GM12801 (cell line): ENCODE data around the gene RAD51B.

Experiments used
- TF ChIP-seq, protein P1 (sequence below): IDR thresholded peaks from one replicate; pipeline ENCODE4 v1.5.1; 2011; ENCODE audit warnings: control low read depth; ENCODE audit not compliant: insufficient read length; ENCODE audit errors: extremely low read depth

Gene RAD51B

DNA sequence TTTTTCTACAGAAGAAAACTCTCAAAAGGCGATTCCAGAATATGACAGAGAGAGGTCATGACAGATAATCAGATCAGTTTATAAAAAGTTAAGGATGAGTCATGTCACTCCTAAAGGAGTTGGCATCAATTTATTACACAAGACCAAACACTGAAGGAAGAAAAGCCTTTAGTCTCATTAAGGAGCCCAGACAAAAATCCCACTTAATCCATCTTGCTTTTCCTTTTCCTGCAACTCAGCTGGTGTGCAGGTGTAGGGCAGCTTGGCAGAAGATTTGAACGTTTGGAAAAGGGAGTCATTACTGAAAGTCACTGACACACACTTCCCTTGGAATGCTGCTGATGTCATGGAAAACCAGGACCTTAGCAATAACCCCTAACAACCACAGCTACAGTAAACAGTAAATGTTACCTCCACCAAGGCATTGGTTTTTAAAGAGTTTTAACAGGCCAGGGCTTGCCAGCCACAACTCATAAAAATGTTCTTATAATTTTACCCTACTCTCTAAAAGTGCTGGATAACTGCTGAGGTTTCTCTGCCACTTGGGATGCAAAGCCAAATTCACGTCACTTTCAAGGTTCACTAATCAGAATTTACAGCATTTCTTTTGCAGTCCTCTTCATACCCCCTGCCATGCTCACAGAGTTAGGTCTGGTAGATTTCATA, 320.6 kb downstream of the RAD51B start:
- TF ChIP-seq, protein P1, sequence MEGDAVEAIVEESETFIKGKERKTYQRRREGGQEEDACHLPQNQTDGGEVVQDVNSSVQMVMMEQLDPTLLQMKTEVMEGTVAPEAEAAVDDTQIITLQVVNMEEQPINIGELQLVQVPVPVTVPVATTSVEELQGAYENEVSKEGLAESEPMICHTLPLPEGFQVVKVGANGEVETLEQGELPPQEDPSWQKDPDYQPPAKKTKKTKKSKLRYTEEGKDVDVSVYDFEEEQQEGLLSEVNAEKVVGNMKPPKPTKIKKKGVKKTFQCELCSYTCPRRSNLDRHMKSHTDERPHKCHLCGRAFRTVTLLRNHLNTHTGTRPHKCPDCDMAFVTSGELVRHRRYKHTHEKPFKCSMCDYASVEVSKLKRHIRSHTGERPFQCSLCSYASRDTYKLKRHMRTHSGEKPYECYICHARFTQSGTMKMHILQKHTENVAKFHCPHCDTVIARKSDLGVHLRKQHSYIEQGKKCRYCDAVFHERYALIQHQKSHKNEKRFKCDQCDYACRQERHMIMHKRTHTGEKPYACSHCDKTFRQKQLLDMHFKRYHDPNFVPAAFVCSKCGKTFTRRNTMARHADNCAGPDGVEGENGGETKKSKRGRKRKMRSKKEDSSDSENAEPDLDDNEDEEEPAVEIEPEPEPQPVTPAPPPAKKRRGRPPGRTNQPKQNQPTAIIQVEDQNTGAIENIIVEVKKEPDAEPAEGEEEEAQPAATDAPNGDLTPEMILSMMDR = no peak

DNA sequence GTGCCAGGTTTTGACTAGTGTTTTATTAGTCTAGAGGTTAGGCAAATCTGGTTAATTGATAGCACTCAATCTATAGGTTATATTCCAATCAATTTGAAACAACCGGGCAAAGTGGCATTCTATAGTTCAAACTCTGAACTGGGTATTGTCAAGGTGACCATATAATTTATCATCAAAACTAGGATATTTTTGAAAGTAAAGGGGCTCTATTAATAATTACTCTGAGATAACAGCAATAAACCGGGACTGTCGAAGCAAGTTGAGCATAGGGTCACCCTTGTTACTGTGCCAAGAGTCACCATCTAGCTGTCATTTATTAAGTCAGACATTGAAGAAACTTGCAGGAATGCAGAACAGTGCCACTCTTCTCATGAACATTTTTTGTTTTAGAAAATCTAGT, 321.2 kb downstream of the RAD51B start:
- TF ChIP-seq, protein P1 = no peak

GRCh38 chr14:68141281-68142088, 321.9 kb downstream of the RAD51B start:
- TF ChIP-seq, protein P1 = no peak

DNA sequence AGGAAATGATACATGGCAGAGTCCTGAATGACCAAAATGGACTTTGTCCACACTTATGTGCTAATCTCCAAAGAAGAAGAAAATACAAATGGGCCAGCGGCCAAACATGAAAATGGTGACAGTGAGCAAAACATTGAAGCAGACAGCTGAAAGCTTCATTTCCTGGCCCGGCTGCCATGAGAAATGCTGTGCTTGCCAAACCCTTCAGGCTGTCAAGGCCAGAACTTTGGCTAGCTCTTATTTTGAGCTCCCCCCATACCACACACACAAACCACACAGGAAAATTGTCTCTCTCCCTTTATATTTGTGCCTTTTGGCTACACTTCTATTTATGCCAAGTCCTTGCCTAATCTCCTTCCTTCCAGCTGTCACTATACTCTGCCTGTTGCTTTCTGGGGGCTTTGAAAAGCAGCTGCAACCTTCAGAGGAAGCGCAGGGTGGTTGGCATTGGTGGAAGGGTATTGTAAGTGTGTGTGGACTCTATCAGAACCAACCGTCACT, 323.8 kb downstream of the RAD51B start:
- TF ChIP-seq, protein P1 = no peak

GRCh38 chr14:68144051-68144681, 324.6 kb downstream of the RAD51B start:
- TF ChIP-seq, protein P1 = no peak

DNA sequence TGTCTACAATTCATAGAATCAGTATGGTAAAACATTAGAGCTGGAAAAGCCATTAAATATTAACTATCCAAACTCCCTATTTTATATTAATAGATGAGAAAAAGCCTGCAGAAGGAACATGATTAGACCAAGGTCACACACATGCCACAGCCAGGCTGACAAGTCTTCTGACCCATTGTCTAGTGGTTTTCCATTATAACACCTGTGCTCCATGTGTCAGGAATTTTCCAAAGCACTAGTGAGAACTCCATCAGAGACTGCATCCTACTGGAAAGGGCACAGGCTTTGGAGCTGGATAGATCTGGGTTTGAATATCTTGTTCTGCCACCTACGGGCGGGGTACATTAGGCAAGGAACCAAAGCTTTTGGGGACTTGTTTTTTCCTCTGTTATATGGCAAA, 325.5 kb downstream of the RAD51B start:
- TF ChIP-seq, protein P1 = no peak

DNA sequence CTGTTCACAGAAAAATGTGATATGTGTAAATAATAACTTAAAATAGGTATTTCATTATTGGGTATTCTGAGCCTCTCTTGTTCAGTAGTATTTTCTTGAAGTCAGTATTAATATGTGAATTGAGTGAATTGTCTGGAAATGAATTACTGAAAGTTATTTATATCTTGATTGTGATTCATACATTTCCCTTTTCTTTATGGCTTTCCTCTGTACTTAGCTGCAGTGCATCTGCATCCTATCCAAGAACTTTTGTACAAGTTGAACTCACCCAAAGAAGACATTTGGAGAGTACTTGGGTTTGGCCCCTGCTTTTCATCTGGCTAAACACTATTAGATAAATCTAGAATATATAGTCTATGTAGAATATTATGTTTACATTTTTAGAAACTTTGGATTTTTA, 326.0 kb downstream of the RAD51B start:
- TF ChIP-seq, protein P1 = no peak
